ENCODE data around the gene ESRRA. TPM values are rescaled to one million over a fixed set of nuclear protein-coding genes. Genes with fewer than 3 reads are reported as not detected.

The ESRRA gene
- total RNA-seq, 1 donor: 28.6 TPM

DNA sequence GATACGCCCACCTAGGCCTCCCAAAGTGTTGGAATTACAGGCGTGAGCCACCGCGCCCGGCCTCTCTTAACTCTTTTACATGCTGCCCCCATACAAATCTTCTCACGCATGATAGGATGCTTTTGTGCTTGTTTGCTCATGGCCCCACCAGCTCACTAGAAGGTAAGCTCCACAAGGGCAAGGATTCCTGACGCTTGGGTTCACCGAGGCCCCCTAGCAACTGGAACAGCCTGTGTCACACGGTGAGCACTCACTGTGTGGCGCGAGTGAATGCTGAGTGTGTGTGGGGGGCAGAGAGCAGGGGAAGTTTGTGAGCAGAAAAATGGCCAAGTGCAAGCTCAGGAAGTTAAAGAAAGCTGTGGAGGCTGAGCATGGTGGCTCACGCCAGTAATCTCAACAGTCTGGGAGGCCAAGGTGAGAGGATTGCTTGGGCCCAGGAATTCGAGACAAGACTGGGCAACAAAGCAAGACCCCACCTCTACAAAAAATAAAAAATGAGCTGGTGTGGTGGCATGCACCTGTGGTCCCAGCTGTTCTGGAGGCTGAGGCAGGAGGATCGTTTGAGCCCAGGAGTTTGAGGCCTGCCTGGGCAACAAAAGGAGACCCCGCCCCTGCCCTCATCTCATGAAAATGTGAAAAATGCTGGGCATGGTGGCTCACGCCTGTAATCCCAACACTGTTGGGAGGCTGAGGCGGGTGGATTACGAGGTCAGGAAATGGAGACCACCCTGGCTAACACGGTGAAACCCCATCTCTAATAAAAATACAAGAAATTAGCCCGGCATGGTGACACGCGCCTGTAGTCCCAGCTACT is 23.2 kb upstream of the ESRRA start:
- TF ChIP-seq, protein P1, sequence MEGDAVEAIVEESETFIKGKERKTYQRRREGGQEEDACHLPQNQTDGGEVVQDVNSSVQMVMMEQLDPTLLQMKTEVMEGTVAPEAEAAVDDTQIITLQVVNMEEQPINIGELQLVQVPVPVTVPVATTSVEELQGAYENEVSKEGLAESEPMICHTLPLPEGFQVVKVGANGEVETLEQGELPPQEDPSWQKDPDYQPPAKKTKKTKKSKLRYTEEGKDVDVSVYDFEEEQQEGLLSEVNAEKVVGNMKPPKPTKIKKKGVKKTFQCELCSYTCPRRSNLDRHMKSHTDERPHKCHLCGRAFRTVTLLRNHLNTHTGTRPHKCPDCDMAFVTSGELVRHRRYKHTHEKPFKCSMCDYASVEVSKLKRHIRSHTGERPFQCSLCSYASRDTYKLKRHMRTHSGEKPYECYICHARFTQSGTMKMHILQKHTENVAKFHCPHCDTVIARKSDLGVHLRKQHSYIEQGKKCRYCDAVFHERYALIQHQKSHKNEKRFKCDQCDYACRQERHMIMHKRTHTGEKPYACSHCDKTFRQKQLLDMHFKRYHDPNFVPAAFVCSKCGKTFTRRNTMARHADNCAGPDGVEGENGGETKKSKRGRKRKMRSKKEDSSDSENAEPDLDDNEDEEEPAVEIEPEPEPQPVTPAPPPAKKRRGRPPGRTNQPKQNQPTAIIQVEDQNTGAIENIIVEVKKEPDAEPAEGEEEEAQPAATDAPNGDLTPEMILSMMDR (IDR thresholded peaks at IDR 0.05; ENCODE audit: extremely low read depth, low read depth, low read length): no peak

DNA sequence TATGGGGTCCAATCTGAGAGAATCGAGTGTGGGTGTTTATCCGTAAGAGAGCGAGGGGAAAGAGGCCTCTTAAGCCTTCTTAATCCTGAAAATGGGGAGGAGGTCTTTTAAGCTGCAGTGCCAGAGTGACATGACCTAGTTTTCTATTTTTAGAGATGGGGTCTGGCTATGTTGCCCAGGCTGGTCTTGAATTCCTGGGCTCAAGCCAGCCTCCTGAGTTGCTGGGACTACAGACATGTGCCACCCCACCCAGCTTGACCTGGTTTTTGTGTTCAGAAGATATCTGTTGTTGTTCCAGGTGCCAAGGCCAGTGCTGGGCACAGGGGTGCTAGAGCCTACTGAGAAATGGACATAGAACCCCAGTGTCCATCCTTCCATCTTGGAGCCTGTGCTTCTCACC is 22.2 kb upstream of the ESRRA start:
- DNase-seq (ENCODE audit: insufficient read length, low spot score, missing footprints): peak; percentile 9
- Histone ChIP-seq H4K20me1 (ENCODE audit: insufficient read depth, low read length) (no peaks in the 10 kb centered on the region), H3K9me3 (ENCODE audit: low read depth, low read length) (no peaks in the 10 kb centered on the region), H3K79me2 (ENCODE audit: insufficient read depth, low read length) (peaks cover 35% of the 10 kb centered on the region), H2AFZ (ENCODE audit: low read length) (no peak overlapping the region), H3K27ac (ENCODE audit: low read depth, low read length) (no peak overlapping the region), H3K4me2 (ENCODE audit: insufficient read depth, low read length) (peak overlapping the region; percentile 99), H3K4me3 (ENCODE audit: insufficient read depth, low read length) (no peak overlapping the region), H3K27me3 (ENCODE audit: insufficient read depth, low read length) (no peaks in the 10 kb centered on the region), H3K4me1 (ENCODE audit: insufficient read depth, low read length) (peaks cover 21% of the 10 kb centered on the region), H3K36me3 (ENCODE audit: insufficient read depth, low read length) (peaks cover 24% of the 10 kb centered on the region)
- TF ChIP-seq, protein P1 (IDR thresholded peaks at IDR 0.05; ENCODE audit: extremely low read depth, low read depth, low read length): no peak

More for the DNA sequence above, 23.2 kb upstream of the ESRRA start:
- Histone ChIP-seq H4K20me1 (ENCODE audit: insufficient read depth, low read length) (no peaks in the 10 kb centered on the region), H3K4me1 (ENCODE audit: insufficient read depth, low read length) (peaks cover 22% of the 10 kb centered on the region), H3K79me2 (ENCODE audit: insufficient read depth, low read length) (peaks cover 35% of the 10 kb centered on the region), H3K4me3 (ENCODE audit: insufficient read depth, low read length) (no peak overlapping the region), H3K36me3 (ENCODE audit: insufficient read depth, low read length) (peaks cover 26% of the 10 kb centered on the region), H3K4me2 (ENCODE audit: insufficient read depth, low read length) (no peak overlapping the region), H3K27me3 (ENCODE audit: insufficient read depth, low read length) (no peaks in the 10 kb centered on the region), H2AFZ (ENCODE audit: low read length) (no peak overlapping the region), H3K27ac (ENCODE audit: low read depth, low read length) (no peak overlapping the region), H3K9me3 (ENCODE audit: low read depth, low read length) (no peaks in the 10 kb centered on the region)
- peak; percentile 26 for DNase-seq (ENCODE audit: insufficient read length, low spot score, missing footprints)

DNA sequence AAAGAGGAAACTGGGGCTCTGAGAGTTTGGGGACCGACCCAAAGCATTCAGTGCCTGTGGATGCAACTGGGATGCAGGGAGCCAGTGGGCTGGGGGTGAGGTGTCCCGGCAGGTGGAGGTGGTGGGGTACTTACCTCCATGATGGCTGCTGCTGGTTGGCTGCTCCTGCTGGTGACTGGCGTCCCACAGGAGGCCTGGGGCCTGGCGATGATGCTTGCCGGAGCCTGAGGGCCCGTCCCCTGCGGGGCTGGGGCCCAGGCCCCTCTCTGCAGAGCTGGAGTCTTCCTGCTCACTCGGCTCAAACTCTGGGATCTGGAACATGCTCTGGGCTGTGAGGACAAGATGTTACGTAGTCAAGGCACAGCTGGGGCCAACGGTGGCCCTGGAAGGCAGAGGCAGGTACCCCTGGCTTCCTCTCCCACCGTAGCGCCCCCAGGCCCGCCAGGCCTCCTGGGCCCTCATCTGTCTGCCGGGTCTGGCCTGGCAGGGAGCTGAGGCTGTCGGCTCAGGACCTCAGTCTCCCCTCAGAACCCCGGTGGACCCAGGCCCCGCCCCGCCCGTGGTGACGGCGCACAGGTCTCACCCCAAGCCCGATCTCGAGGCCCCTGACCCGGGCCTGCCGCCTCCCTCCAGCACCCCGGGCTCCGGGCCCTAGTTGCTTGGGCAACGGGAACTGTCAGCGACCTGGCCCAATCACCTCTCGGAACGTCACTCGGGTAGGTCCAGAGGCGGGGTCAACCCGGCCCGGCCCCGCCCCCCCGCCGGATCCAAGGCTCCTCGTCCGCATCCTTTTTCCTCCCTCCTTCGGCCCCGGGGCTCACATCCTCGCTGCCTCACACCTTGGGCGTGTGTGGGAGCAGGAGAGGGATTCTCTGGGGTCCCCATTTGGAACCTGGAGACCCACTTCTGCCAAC is 21.0 kb upstream of the ESRRA start, which contains the start of gene BAD:
Gene BAD, minus strand, starts transcription at position 618 of the 914 bp plus-strand sequence. Its CDS starts 297 bp downstream, at position 321.
- peaks cover 16% of the 10 kb centered on the region for H3K36me3 ChIP-seq (ENCODE audit: insufficient read depth, low read length)

More for the DNA sequence above, 21.0 kb upstream of the ESRRA start, which contains the start of gene BAD:
- H3K9me3 ChIP-seq (ENCODE audit: low read depth, low read length): no peaks in the 10 kb centered on the region
- peaks cover 21% of the 10 kb centered on the region for H3K4me1 ChIP-seq (ENCODE audit: insufficient read depth, low read length)
- H3K79me2 ChIP-seq (ENCODE audit: insufficient read depth, low read length): peaks cover 35% of the 10 kb centered on the region
- H3K27ac ChIP-seq (ENCODE audit: low read depth, low read length): peak within 1 kb of the TSS; percentile 91
- TF ChIP-seq, protein P1 (IDR thresholded peaks at IDR 0.05; ENCODE audit: extremely low read depth, low read depth, low read length): no peak
- peak within 1 kb of the TSS; percentile 99 for H3K4me2 ChIP-seq (ENCODE audit: insufficient read depth, low read length)
- H3K4me3 ChIP-seq (ENCODE audit: insufficient read depth, low read length): peak within 1 kb of the TSS; percentile 83
- no peaks in the 10 kb centered on the region for H4K20me1 ChIP-seq (ENCODE audit: insufficient read depth, low read length)
- peak within 1 kb of the TSS; percentile 96 for H2AFZ ChIP-seq (ENCODE audit: low read length)
- H3K27me3 ChIP-seq (ENCODE audit: insufficient read depth, low read length): no peaks in the 10 kb centered on the region
- peak; percentile 100 for DNase-seq (ENCODE audit: insufficient read length, low spot score, missing footprints)

Measured in osteoblast (primary cell).